HL-60 (cell line): Measurements from ENCODE around the gene DPH3.

ENCODE experiments used
- DNase-seq, 2 experiments: peaks; one replicate each; pipeline ENCODE4 v3.0.0-alpha.2; 2010 to 2020; ENCODE audit warnings: low read depth in 1 of 2, low spot score in 1 of 2
- H3K27ac ChIP-seq: fragments of 250-450 bp; sonication (Bioruptor Pico); replicated peaks from 2 replicates; pipeline ENCODE4 v1.5.1; 2020; ENCODE audit warnings: mild to moderate bottlenecking, moderate library complexity
- H3K27me3 ChIP-seq: fragments of 250-450 bp; sonication (Bioruptor Pico); 2 replicates; pipeline ENCODE4 v1.5.1; 2021; ENCODE audit warnings: mild to moderate bottlenecking, moderate library complexity; ENCODE audit not compliant: insufficient read depth, poor library complexity, severe bottlenecking
- H3K4me3 ChIP-seq: replicated peaks from 2 replicates; pipeline ENCODE4 v1.5.1; 2011; ENCODE audit warnings: mild to moderate bottlenecking, control low read depth, low read length; ENCODE audit not compliant: insufficient read depth
- CTCF ChIP-seq: IDR thresholded peaks from one replicate; pipeline ENCODE4 v1.5.1; 2011; ENCODE audit warnings: low read length, control low read depth, inconsistent platforms; ENCODE audit not compliant: insufficient read depth
- GABPA ChIP-seq: IDR thresholded peaks from 2 replicates; pipeline ENCODE4 v1.6.1; 2012; ENCODE audit warnings: low read depth
- POLR2AphosphoS5 ChIP-seq: IDR thresholded peaks from 2 replicates; pipeline ENCODE4 v1.6.1; 2012; ENCODE audit warnings: low read depth
- SPI1 ChIP-seq: IDR thresholded peaks from 2 replicates; pipeline ENCODE4 v1.6.1; 2012; ENCODE audit warnings: low read depth, mild to moderate bottlenecking, borderline replicate concordance
- TF ChIP-seq, protein P1 (sequence below): IDR thresholded peaks from 2 replicates; pipeline ENCODE4 v1.6.1; 2012; ENCODE audit warnings: low read depth; ENCODE audit not compliant: insufficient replicate concordance

The DPH3 gene

DNA sequence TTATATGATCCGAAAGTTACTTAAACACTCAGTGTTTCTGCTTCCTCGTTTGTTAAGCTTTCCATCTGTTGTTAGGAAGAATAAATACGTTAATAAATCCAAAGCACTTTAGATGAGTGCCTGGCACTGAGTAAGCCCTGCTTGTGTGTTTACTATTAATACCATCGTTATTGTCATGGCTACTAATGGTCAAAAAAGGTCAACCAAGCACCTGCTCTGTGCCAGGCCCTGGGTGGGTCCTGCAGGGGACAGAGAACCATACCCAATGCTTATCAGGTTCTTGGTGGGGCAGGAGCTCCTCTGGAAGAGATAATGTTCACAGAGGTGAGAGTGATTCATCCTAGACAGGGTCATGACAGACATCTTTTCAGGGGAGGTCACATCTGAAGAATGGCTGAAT, 50.4 kb downstream of the DPH3 start:
- DNase-seq: no peak
- no peak for TF ChIP-seq SPI1
- no peak for TF ChIP-seq CTCF
- TF ChIP-seq, protein P1, sequence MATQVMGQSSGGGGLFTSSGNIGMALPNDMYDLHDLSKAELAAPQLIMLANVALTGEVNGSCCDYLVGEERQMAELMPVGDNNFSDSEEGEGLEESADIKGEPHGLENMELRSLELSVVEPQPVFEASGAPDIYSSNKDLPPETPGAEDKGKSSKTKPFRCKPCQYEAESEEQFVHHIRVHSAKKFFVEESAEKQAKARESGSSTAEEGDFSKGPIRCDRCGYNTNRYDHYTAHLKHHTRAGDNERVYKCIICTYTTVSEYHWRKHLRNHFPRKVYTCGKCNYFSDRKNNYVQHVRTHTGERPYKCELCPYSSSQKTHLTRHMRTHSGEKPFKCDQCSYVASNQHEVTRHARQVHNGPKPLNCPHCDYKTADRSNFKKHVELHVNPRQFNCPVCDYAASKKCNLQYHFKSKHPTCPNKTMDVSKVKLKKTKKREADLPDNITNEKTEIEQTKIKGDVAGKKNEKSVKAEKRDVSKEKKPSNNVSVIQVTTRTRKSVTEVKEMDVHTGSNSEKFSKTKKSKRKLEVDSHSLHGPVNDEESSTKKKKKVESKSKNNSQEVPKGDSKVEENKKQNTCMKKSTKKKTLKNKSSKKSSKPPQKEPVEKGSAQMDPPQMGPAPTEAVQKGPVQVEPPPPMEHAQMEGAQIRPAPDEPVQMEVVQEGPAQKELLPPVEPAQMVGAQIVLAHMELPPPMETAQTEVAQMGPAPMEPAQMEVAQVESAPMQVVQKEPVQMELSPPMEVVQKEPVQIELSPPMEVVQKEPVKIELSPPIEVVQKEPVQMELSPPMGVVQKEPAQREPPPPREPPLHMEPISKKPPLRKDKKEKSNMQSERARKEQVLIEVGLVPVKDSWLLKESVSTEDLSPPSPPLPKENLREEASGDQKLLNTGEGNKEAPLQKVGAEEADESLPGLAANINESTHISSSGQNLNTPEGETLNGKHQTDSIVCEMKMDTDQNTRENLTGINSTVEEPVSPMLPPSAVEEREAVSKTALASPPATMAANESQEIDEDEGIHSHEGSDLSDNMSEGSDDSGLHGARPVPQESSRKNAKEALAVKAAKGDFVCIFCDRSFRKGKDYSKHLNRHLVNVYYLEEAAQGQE: no peak
- no peak for TF ChIP-seq GABPA
- TF ChIP-seq POLR2AphosphoS5: no peak
- no peak overlapping the region for H3K27ac ChIP-seq
- no peaks in the 10 kb centered on the region for H3K27me3 ChIP-seq
- H3K4me3 ChIP-seq: no peak overlapping the region

GRCh38 chr3:16211176-16211904, 53.4 kb downstream of the DPH3 start:
- Histone ChIP-seq H3K27ac (no peak overlapping the region), H3K27me3 (no peaks in the 10 kb centered on the region), H3K4me3 (no peak overlapping the region)
- no peak for TF ChIP-seq SPI1
- TF ChIP-seq CTCF: no peak
- no peak for TF ChIP-seq GABPA
- TF ChIP-seq, protein P1: no peak
- no peak for TF ChIP-seq POLR2AphosphoS5
- DNase-seq: no peak
